GM10266 (cell line): ENCODE data around the gene KLK10.

Source experiments
- DNase-seq: peaks from one replicate; pipeline ENCODE4 v3.0.0; 2012; ENCODE audit errors: extremely low spot score
- CTCF ChIP-seq: IDR thresholded peaks from 2 replicates; pipeline ENCODE4 v1.5.1; 2012; ENCODE audit warnings: mild to moderate bottlenecking, low read depth; ENCODE audit not compliant: control insufficient read depth, insufficient read depth; ENCODE audit errors: missing control alignments

Gene KLK10

GRCh38 chr19:50983625-50984292, 35.8 kb downstream of the KLK10 start, which contains the start of gene KLK7:
TSS of gene KLK7 (minus strand) at chr19:50983917. CDS start at chr19:50982399, 1,518 bp downstream.
- TF ChIP-seq CTCF, result no peak
- no peak for DNase-seq

- no peak for TF ChIP-seq CTCF
- DNase-seq, result no peak
Observed at GRCh38 chr19:50982186-50982585, 37.3 kb downstream of the KLK10 start.

- no peak for DNase-seq
- no peak for TF ChIP-seq CTCF
Observed at GRCh38 chr19:50981587-50982146, 37.8 kb downstream of the KLK10 start.

- no peak for TF ChIP-seq CTCF
- DNase-seq, result no peak
Observed at GRCh38 chr19:50980208-50980607, 39.3 kb downstream of the KLK10 start.

GRCh38 chr19:50979758-50980157, 39.8 kb downstream of the KLK10 start:
- no peak for TF ChIP-seq CTCF
- DNase-seq, result no peak

- TF ChIP-seq CTCF, result no peak
- DNase-seq, result no peak
Observed at GRCh38 chr19:50978772-50979390, 40.6 kb downstream of the KLK10 start.

GRCh38 chr19:50977626-50978025, 41.9 kb downstream of the KLK10 start:
- DNase-seq, result no peak
- TF ChIP-seq CTCF, result no peak
